ENCODE data around the gene PARD3. TPM values are rescaled to one million over a fixed set of nuclear protein-coding genes. Genes with fewer than 3 reads are reported as not detected.

Gene PARD3
- polyA plus RNA-seq, 3 donors: 0.51 TPM; not detected in 2

- Histone ChIP-seq H3K79me2 (ENCODE audit: insufficient read depth, low read length) (no peaks in the 10 kb centered on the region), H3K27ac (ENCODE audit: low read depth in 1 of 2, low read length in 2 of 2) (no peak overlapping the region), H3K27me3 (ENCODE audit: control insufficient read depth in 2 of 2, insufficient read depth in 2 of 2, low read length in 2 of 2) (no peaks in the 10 kb centered on the region), H3K4me2 (replicated peaks; ENCODE audit: extremely low read depth, low read length, poor library complexity, severe bottlenecking) (no peak overlapping the region), H3K4me1 (ENCODE audit: control insufficient read depth in 1 of 2, insufficient read depth in 2 of 2, low read length in 2 of 2) (no peaks in the 10 kb centered on the region), H3K9ac (ENCODE audit: insufficient read depth, low read length, poor library complexity, severe bottlenecking) (no peak overlapping the region), H3K36me3 (replicated peaks in 1 of 2; ENCODE audit: control insufficient read depth in 1 of 2, insufficient read depth in 2 of 2, low read length in 2 of 2) (no peaks in the 10 kb centered on the region), H3K9me3 (replicated peaks in 1 of 2; ENCODE audit: control insufficient read depth in 1 of 2, insufficient read depth in 1 of 2, low read length in 2 of 2) (no peaks in the 10 kb centered on the region), H3K4me3 (replicated peaks in 1 of 3; ENCODE audit: low read depth in 2 of 3, low read length in 3 of 3) (no peak overlapping the region), H4K20me1 (ENCODE audit: insufficient read depth, low read length) (no peaks in the 10 kb centered on the region), H2AFZ (ENCODE audit: insufficient read depth, low read depth, low read length, poor library complexity, severe bottlenecking) (no peak overlapping the region)
- Mint-ChIP-seq H3K9me3 (no peaks in the 10 kb centered on the region), H3K27me3 (ENCODE audit: low read depth in 3 of 3) (peaks cover 0 to 4% (median 2%) of the 10 kb centered on the region in 3 donors), H3K27ac (no peak overlapping the region), H3K36me3 (no peaks in the 10 kb centered on the region), H3K4me3 (no peak overlapping the region), H3K4me1 (no peaks in the 10 kb centered on the region)
- intact Hi-C loops (cut with micrococcal nuclease): no loop called here
- 81% methylated on average over 3 of the region's 8 CpGs for WGBS (ENCODE audit: insufficient coverage)
- TF ChIP-seq CTCF (IDR thresholded peaks at IDR 0.05): no peak
- no peak for DNase-seq
Observed at GRCh38 chr10:34650156-34650555, 164.9 kb downstream of the PARD3 start.

- Mint-ChIP-seq H3K4me1 (no peaks in the 10 kb centered on the region), H3K36me3 (no peaks in the 10 kb centered on the region), H3K27me3 (ENCODE audit: low read depth in 3 of 3) (peaks cover 0 to 2% (median 2%) of the 10 kb centered on the region in 3 donors), H3K9me3 (no peaks in the 10 kb centered on the region), H3K27ac (no peak overlapping the region), H3K4me3 (no peak overlapping the region)
- Histone ChIP-seq H3K27ac (ENCODE audit: low read depth in 1 of 2, low read length in 2 of 2) (no peak overlapping the region), H3K27me3 (ENCODE audit: control insufficient read depth in 2 of 2, insufficient read depth in 2 of 2, low read length in 2 of 2) (no peaks in the 10 kb centered on the region), H2AFZ (ENCODE audit: insufficient read depth, low read depth, low read length, poor library complexity, severe bottlenecking) (no peak overlapping the region), H3K36me3 (replicated peaks in 1 of 2; ENCODE audit: control insufficient read depth in 1 of 2, insufficient read depth in 2 of 2, low read length in 2 of 2) (no peaks in the 10 kb centered on the region), H4K20me1 (ENCODE audit: insufficient read depth, low read length) (no peaks in the 10 kb centered on the region), H3K9ac (ENCODE audit: insufficient read depth, low read length, poor library complexity, severe bottlenecking) (no peak overlapping the region), H3K4me3 (replicated peaks in 1 of 3; ENCODE audit: low read depth in 2 of 3, low read length in 3 of 3) (no peak overlapping the region), H3K4me2 (replicated peaks; ENCODE audit: extremely low read depth, low read length, poor library complexity, severe bottlenecking) (no peak overlapping the region), H3K79me2 (ENCODE audit: insufficient read depth, low read length) (no peaks in the 10 kb centered on the region), H3K4me1 (ENCODE audit: control insufficient read depth in 1 of 2, insufficient read depth in 2 of 2, low read length in 2 of 2) (no peaks in the 10 kb centered on the region), H3K9me3 (replicated peaks in 1 of 2; ENCODE audit: control insufficient read depth in 1 of 2, insufficient read depth in 1 of 2, low read length in 2 of 2) (no peaks in the 10 kb centered on the region)
- WGBS (ENCODE audit: insufficient coverage): no CpG with 5 or more reads among the region's 3 CpGs
- intact Hi-C loops (cut with micrococcal nuclease): no loop called here
- DNase-seq: no peak
- no peak for TF ChIP-seq CTCF (IDR thresholded peaks at IDR 0.05)
Observed at GRCh38 chr10:34649385-34649784, 165.7 kb downstream of the PARD3 start.

Measured in CD14-positive monocyte (primary cell).